ENCODE results near the gene CDHR3. TPM values are rescaled to one million over a fixed set of nuclear protein-coding genes. Genes with fewer than 3 reads are reported as not detected.

The CDHR3 gene
- total RNA-seq, 1 donor from 2014 or later: 0.47 TPM

DNA sequence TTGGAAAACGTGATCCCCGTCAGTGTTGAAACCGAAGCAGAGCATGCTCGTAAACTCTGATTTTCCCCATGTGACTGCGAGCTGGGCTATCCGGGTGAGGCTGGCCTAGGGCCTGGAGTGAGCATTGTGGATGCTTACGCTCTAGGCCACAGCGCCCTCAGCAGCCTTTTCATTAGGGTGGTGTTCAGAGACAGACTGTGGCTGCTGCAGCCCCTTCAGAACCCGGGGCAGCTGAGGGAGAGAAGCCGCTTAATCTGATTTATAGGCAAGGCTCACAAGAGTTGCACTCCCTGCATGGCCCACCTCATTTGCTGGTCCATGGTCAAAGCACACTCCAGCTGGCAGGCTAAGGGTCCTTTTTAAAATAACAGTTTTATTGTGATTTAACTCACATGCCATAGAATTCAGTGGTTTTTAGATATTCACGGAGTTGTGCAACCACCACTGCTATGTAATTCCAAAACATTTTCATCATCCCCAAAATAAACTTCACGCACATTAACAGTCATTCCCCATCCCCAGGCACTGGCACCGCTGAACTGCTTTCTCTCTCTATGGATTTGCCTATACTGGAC is 76.5 kb downstream of the CDHR3 start:
- Mint-ChIP-seq H3K27ac (no peak overlapping the region), H3K4me1 (ENCODE audit: low read depth) (peaks cover 15% of the 10 kb centered on the region), H3K9me3 (no peaks in the 10 kb centered on the region), H3K4me3 (no peak overlapping the region), H3K36me3 (ENCODE audit: low read depth) (no peaks in the 10 kb centered on the region), H3K27me3 (ENCODE audit: insufficient read depth) (peaks cover 13% of the 10 kb centered on the region)
- intact Hi-C loops (cut with micrococcal nuclease): loop anchor here (5.0 to 10.0 kb wide), 2 partner anchors 112 to 505 kb away; partner anchors contain the start of gene RINT1
- no peak for DNase-seq (ENCODE audit: low spot score)

DNA sequence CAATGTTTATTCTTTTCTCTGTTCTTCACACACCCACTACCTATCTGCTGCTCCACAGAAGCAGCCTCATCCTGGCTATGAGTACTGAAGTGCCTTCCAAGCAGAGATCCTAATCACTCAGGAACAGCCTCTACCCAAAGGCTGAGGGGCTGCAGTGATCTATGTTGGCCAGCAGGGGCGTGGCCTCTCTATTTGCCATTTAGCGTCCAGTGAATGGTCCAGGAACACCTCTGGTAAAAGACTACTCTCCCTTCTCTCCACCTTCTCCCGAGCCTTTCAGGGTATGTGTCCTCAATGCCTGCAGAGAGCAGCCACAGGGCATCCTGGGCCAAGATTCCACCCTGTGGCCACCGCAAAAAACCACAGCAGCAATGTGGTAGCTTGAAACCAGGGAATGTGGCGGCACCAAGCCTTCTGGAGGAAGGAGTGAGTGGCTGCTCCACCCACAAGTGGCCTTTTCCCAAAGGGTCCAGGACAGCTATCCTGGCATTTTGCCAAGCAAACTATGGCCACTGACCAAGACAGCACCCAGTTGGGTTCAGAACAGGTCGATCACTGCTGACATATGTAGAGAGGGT is 78.2 kb downstream of the CDHR3 start:
- Mint-ChIP-seq H3K4me3 (no peak overlapping the region), H3K4me1 (ENCODE audit: low read depth) (peaks cover 15% of the 10 kb centered on the region), H3K9me3 (no peaks in the 10 kb centered on the region), H3K36me3 (ENCODE audit: low read depth) (no peaks in the 10 kb centered on the region), H3K27ac (no peak overlapping the region), H3K27me3 (ENCODE audit: insufficient read depth) (peaks cover 20% of the 10 kb centered on the region)
- intact Hi-C loops (cut with micrococcal nuclease): loop anchor here (1.0 to 10.0 kb wide), 3 partner anchors 19 to 506 kb away; partner anchors contain the start of gene RINT1
- no peak for DNase-seq (ENCODE audit: low spot score)

DNA sequence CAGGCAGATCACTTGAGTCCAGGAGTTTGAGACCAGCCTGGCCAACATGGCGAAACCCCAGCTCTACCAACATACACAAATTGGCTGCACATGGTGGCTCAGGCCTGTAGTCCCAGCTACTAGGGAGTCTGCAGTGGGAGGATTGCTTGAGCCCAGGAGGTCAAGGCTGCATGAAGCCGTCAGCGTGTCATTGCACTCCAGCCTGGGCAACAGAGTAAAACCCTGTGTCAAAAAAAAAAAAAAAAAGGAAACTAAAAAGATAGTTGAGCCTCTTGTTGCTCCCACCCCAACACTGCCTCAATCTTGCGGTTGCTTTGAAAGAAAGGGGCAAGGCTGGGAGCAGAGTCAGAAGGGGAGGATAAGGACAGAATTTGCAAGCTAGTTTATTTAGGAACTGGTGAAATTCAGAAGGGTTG is 79.1 kb downstream of the CDHR3 start:
- Mint-ChIP-seq H3K27ac (no peak overlapping the region), H3K4me3 (no peak overlapping the region), H3K27me3 (ENCODE audit: insufficient read depth) (peaks cover 20% of the 10 kb centered on the region), H3K36me3 (ENCODE audit: low read depth) (no peaks in the 10 kb centered on the region), H3K9me3 (no peaks in the 10 kb centered on the region), H3K4me1 (ENCODE audit: low read depth) (peaks cover 15% of the 10 kb centered on the region)
- intact Hi-C loops (cut with micrococcal nuclease): loop anchor here (1.0 to 10.0 kb wide), 6 partner anchors 33 to 507 kb away; partner anchors contain the start of genes ATXN7L1 and RINT1
- no peak for DNase-seq (ENCODE audit: low spot score)

DNA sequence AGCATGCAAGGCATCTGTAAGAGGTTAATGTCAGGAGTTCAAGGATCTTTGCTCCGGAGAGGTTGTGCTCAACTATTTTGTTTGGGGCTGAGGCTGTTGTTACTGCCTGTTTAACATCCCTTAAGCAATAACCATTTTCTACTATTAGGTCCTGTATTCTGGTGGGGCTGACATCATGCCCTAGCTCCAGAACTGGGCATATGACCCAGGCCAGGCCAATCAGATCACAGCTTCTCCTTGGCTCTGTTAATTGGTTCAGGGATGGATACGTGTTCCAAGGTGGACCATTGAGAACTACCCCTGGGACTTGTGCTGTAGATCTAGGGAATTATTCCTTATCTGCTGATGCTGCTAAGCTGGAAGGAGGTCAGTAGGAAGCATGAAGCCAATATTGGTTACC is 82.1 kb downstream of the CDHR3 start:
- no peak overlapping the region for H3K27ac Mint-ChIP-seq
- intact Hi-C loops (cut with micrococcal nuclease): loop anchor here (10.0 kb wide), 1 partner anchor 510 kb away; the partner anchor contains the start of gene RINT1
- no peak for DNase-seq (ENCODE audit: low spot score)
- H3K4me3 Mint-ChIP-seq: no peak overlapping the region
- H3K9me3 Mint-ChIP-seq: no peaks in the 10 kb centered on the region
- peaks cover 15% of the 10 kb centered on the region for H3K4me1 Mint-ChIP-seq (ENCODE audit: low read depth)
- H3K36me3 Mint-ChIP-seq (ENCODE audit: low read depth): no peaks in the 10 kb centered on the region
- H3K27me3 Mint-ChIP-seq (ENCODE audit: insufficient read depth): peaks cover 20% of the 10 kb centered on the region

GRCh38 chr7:106045586-106045985 is 82.5 kb downstream of the CDHR3 start:
- intact Hi-C loops (cut with micrococcal nuclease): loop anchor here (10.0 kb wide), 1 partner anchor 511 kb away; the partner anchor contains the start of gene RINT1

GRCh38 chr7:106047184-106047583 is 84.1 kb downstream of the CDHR3 start:
- H3K4me3 Mint-ChIP-seq: no peak overlapping the region
- no peaks in the 10 kb centered on the region for H3K36me3 Mint-ChIP-seq (ENCODE audit: low read depth)
- H3K27me3 Mint-ChIP-seq (ENCODE audit: insufficient read depth): peaks cover 24% of the 10 kb centered on the region
- DNase-seq (ENCODE audit: low spot score): no peak
- H3K4me1 Mint-ChIP-seq (ENCODE audit: low read depth): peaks cover 9% of the 10 kb centered on the region
- intact Hi-C loops (cut with micrococcal nuclease): loop anchor here (10.0 kb wide), 1 partner anchor 512 kb away; the partner anchor contains the start of gene RINT1
- H3K27ac Mint-ChIP-seq: no peak overlapping the region
- H3K9me3 Mint-ChIP-seq: no peaks in the 10 kb centered on the region

More at GRCh38 chr7:106045586-106045985, 82.5 kb downstream of the CDHR3 start:
- Mint-ChIP-seq H3K4me1 (ENCODE audit: low read depth) (peaks cover 15% of the 10 kb centered on the region), H3K9me3 (no peaks in the 10 kb centered on the region), H3K4me3 (no peak overlapping the region), H3K27ac (no peak overlapping the region), H3K36me3 (ENCODE audit: low read depth) (no peaks in the 10 kb centered on the region), H3K27me3 (ENCODE audit: insufficient read depth) (peaks cover 20% of the 10 kb centered on the region)
- no peak for DNase-seq (ENCODE audit: low spot score)

- Mint-ChIP-seq H3K9me3 (no peaks in the 10 kb centered on the region), H3K4me1 (ENCODE audit: low read depth) (peaks cover under 1% of the 10 kb centered on the region), H3K36me3 (ENCODE audit: low read depth) (no peaks in the 10 kb centered on the region), H3K27me3 (ENCODE audit: insufficient read depth) (peaks cover 24% of the 10 kb centered on the region), H3K4me3 (no peak overlapping the region), H3K27ac (no peak overlapping the region)
- DNase-seq (ENCODE audit: low spot score): no peak
- intact Hi-C loops (cut with micrococcal nuclease): loop anchor here (10.0 kb wide), 1 partner anchor 513 kb away; the partner anchor contains the start of gene RINT1
Measured at GRCh38 chr7:106047818-106048705, 85.0 kb downstream of the CDHR3 start.

DNA sequence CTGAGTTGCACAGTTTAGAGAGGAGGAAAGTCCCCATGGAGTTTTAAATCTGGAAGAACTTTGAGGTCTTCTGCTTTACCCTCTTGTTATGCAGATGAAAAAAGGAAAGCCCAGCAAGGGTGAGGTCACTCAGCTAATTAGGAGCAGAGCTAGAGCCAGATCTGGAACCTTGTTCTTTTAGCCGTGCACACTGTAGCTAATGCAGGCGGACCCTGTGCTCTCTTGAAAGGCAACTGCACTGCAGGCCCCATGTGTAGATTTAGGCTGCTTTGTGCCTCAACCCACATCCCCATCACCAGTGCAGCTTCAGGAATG is 85.6 kb downstream of the CDHR3 start:
- intact Hi-C loops (cut with micrococcal nuclease): loop anchor here (10.0 kb wide), 1 partner anchor 514 kb away; the partner anchor contains the start of gene RINT1
- H3K27ac Mint-ChIP-seq: no peak overlapping the region
- H3K4me1 Mint-ChIP-seq (ENCODE audit: low read depth): no peaks in the 10 kb centered on the region
- H3K36me3 Mint-ChIP-seq (ENCODE audit: low read depth): no peaks in the 10 kb centered on the region
- H3K9me3 Mint-ChIP-seq: no peaks in the 10 kb centered on the region
- H3K27me3 Mint-ChIP-seq (ENCODE audit: insufficient read depth): peaks cover 27% of the 10 kb centered on the region
- DNase-seq (ENCODE audit: low spot score): no peak
- H3K4me3 Mint-ChIP-seq: no peak overlapping the region

GRCh38 chr7:106049139-106049752 is 86.2 kb downstream of the CDHR3 start:
- no peaks in the 10 kb centered on the region for H3K36me3 Mint-ChIP-seq (ENCODE audit: low read depth)
- H3K9me3 Mint-ChIP-seq: no peaks in the 10 kb centered on the region
- H3K27me3 Mint-ChIP-seq (ENCODE audit: insufficient read depth): peaks cover 27% of the 10 kb centered on the region
- intact Hi-C loops (cut with micrococcal nuclease): loop anchor here (10.0 kb wide), 1 partner anchor 514 kb away; the partner anchor contains the start of gene RINT1
- no peak overlapping the region for H3K27ac Mint-ChIP-seq
- H3K4me1 Mint-ChIP-seq (ENCODE audit: low read depth): no peaks in the 10 kb centered on the region
- H3K4me3 Mint-ChIP-seq: no peak overlapping the region
- DNase-seq (ENCODE audit: low spot score): no peak

DNA sequence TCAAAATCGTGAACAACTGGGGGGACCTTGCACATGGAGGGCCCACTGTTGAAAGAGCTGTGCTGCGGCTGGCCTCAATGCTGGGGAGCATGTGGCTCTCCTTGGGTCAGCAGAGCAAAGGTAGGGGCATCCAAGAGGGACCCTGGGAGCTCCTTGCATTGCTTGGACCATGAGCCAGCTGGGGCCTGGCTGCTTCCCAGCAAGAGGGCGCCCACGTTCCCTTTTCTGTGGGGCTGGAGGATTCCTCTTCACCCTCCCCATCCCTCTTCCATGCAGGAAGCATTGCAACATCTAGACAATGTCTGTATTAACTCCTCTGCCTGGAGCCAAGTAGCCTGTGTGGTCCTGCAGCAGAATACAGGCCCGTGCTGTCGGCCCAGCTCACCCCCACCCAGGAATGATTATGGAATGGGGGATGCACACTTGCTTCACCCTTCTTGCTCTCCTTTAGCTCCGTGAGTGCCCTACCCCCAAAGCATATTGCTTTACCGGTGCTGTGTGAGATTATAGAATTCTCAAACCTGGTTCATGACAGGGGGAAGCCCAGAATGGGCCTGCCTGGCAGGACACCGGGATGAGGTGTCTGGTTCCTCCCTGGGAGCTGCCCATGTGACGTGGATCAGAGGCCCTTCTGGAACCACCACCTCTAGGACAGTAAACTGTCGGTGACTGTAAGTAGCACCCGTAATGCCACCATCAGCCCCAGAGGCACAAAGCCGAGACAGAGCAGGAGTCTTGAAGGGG is 87.1 kb downstream of the CDHR3 start:
- Mint-ChIP-seq H3K9me3 (no peaks in the 10 kb centered on the region), H3K4me1 (ENCODE audit: low read depth) (no peaks in the 10 kb centered on the region), H3K36me3 (ENCODE audit: low read depth) (no peaks in the 10 kb centered on the region), H3K27ac (no peak overlapping the region), H3K4me3 (no peak overlapping the region), H3K27me3 (ENCODE audit: insufficient read depth) (peaks cover 20% of the 10 kb centered on the region)
- DNase-seq (ENCODE audit: low spot score): no peak
- intact Hi-C loops (cut with micrococcal nuclease): no loop called here

- Mint-ChIP-seq H3K36me3 (ENCODE audit: low read depth) (no peaks in the 10 kb centered on the region), H3K4me1 (ENCODE audit: low read depth) (no peaks in the 10 kb centered on the region), H3K27ac (no peak overlapping the region), H3K9me3 (no peaks in the 10 kb centered on the region), H3K4me3 (no peak overlapping the region), H3K27me3 (ENCODE audit: insufficient read depth) (peaks cover 21% of the 10 kb centered on the region)
- intact Hi-C loops (cut with micrococcal nuclease): no loop called here
- DNase-seq (ENCODE audit: low spot score): no peak
Measured at GRCh38 chr7:106050746-106051117, 87.7 kb downstream of the CDHR3 start.

DNA sequence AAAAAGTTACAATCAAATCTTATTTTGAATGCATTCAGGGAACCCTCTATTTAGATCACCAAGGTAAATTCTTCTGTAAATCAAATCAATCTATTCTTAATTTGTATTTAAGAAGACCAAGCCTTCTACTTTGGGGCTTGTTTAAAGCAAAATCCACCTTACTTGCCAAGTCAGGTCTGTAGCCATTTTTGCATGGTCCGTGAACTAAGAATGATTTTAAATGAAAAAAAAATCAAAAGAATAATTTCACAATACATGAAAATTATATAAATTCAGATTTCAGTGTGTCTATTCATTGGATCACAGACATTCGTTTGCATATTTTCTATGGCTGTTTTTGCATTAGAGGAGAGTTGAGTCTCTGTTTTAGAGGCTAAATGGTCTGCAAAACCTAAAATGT is 89.6 kb downstream of the CDHR3 start:
- Mint-ChIP-seq H3K36me3 (ENCODE audit: low read depth) (no peaks in the 10 kb centered on the region), H3K4me3 (no peak overlapping the region), H3K9me3 (no peaks in the 10 kb centered on the region), H3K4me1 (ENCODE audit: low read depth) (peaks cover 11% of the 10 kb centered on the region), H3K27me3 (ENCODE audit: insufficient read depth) (peaks cover 19% of the 10 kb centered on the region), H3K27ac (no peak overlapping the region)
- no peak for DNase-seq (ENCODE audit: low spot score)
- intact Hi-C loops (cut with micrococcal nuclease): no loop called here
